HG02885 (cell line): Measurements from ENCODE around the gene AHNAK2.
"Not testable (repeated sequence)": the region's sequence is repeated elsewhere in the genome, so short reads cannot be mapped to it uniquely, and the experiment has no call there.

ENCODE experiments used
- ATAC-seq: cut with Tn5 transposase; IDR thresholded peaks from one replicate; pipeline ENCODE4 v1.9.1; 2021; ENCODE audit warnings: mild to moderate bottlenecking; ENCODE audit not compliant: unreplicated experiment, poor library complexity

The AHNAK2 gene

GRCh38 chr14:104908303-104908702, 69.9 kb downstream of the AHNAK2 start:
- no peak for ATAC-seq

- not testable (repeated sequence) for ATAC-seq
Observed at GRCh38 chr14:104905579-104905933, 72.6 kb downstream of the AHNAK2 start.

- ATAC-seq: not testable (repeated sequence)
Observed at GRCh38 chr14:104904650-104905578, 73.3 kb downstream of the AHNAK2 start.

GRCh38 chr14:104903990-104904389, 74.2 kb downstream of the AHNAK2 start:
- no peak for ATAC-seq

- no peak for ATAC-seq
Observed at GRCh38 chr14:104900639-104901512, 77.3 kb downstream of the AHNAK2 start.

- ATAC-seq: no peak
Observed at GRCh38 chr14:104899781-104900180, 78.4 kb downstream of the AHNAK2 start.

- ATAC-seq: no peak
Observed at GRCh38 chr14:104898870-104899510, 79.2 kb downstream of the AHNAK2 start.

- no peak for ATAC-seq
Observed at GRCh38 chr14:104898195-104898558, 80.0 kb downstream of the AHNAK2 start.

DNA sequence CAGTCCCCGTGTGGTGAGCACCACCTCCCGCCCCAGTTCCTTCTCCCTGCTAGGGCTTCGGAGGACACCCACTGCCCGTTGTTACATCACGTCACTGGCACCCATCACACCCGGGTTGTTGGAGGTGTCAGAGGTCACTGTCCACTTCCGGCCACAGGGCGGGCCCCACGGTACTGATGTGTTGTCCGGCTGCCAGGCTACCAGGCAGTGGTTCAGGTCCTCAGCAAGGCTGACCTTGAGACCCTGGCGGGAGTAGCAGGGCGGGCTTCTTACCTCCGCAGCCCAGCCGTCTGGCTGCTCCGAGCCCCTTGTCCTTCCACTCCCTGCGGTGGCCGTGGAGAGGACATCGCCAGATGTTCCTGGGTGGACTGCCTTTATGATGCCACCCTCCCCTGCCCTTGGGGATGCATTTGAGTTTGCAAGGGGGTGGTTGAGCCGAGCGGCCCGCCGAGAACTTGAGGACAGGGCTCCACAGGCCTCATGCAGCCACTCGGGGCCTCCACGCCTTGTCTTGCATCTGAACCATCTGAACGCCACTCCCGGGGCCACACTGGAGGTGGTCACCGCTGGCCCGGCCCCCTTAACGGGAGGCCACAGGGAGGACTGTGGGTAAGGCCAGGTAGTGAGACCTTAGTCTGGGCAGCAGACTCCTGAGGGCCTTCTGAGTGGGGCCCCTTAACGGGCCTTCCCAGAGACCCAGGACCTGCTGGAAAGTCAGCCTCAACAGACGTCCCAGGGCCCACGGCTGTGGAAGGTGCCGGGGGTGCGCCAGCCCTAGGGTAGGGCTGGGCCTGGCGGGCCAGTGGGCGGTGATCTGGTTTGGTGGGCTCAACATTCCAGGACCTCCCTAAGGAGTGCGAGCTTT, 80.6 kb downstream of the AHNAK2 start:
- no peak for ATAC-seq

DNA sequence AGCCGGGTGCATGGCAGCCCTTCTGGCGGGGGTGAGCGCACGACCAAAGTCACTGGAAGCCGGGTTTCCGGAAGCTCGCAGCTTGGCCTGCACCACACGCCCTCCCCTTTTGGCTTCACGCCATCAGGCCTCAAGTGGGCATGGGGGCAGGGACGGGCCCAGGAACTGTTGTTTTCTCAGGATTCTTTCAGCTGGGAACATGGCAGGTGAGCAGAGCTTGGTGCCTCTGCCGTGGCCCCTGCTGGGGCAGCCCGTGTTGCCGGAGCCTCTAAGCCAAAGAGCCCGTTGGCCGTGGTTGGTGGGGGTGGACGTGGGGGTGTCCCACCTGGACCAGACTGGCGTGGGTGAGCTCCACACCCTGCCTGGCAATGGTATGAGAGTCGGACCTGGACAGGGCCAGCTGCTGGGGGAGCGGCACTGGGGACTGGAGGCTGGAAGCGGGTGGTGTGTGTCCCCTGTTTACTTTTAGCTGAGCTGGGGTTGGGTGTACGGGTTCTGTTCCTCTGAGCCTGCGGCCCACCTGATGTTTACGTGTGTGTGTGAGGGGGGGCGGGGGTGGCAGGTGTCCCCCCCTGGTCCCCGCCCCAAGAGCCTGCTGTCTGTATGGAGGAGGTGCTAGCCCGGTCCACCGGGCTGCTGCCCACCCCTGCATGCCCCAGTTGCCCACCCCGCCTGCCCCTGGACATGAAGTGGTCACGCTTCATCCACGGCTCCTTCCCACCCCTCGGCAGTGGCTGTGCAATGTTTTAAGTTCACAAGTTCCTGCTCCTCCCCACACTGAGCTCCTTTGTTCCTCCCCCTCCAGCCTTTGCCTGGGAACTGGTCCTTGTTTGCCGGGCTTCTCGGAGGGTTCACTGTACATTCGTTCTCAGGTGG, 82.2 kb downstream of the AHNAK2 start:
- no peak for ATAC-seq

- ATAC-seq: no peak
Observed at GRCh38 chr14:104895207-104895785, 82.9 kb downstream of the AHNAK2 start.

- ATAC-seq: no peak
Observed at GRCh38 chr14:104894331-104895206, 83.6 kb downstream of the AHNAK2 start.

GRCh38 chr14:104893435-104894207, 84.6 kb downstream of the AHNAK2 start:
- no peak for ATAC-seq

DNA sequence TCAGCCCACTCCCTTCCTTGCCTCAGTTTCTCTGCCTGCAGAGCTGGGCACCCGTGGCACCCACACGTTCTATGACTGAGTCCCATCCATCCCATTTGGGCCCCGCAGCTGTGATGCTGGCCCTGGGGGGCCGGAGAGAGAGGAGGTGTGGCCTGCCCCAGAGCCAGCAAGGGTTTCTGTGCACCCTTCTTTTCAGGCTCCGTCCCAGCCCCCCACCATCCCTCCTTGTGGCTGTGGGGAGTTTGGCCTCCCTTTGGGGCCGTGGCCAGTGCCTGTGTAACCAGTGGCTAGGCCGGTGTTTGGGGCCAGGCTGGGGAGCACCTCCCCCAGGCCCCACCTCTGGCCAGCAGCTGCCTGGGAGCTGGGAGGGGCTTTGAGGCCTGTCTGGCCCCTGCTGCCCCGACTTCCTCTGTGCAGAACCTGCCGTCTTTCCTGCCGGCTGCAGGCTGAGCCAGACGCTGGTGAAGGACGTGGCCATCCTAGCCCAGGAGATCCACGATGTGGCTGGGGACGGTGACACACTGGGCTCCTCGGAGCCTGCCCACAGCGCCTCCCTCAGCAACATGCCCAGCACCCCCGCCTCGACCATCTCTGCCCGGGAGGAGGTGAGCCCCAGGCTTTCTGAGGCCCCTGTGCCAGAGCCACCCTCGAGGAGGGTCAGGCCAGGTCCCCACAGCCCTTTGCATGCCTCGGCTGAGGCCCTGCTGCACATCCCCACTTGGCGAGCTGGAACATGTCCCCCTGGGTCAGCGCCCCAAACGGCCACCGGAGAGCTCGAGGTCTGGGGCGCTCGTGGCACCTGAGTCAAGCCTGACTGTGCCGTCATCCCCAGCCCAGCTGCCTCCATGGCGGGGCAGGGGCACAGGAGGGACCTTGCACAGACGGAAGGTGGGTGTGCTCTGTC, 85.4 kb downstream of the AHNAK2 start:
- no peak for ATAC-seq

DNA sequence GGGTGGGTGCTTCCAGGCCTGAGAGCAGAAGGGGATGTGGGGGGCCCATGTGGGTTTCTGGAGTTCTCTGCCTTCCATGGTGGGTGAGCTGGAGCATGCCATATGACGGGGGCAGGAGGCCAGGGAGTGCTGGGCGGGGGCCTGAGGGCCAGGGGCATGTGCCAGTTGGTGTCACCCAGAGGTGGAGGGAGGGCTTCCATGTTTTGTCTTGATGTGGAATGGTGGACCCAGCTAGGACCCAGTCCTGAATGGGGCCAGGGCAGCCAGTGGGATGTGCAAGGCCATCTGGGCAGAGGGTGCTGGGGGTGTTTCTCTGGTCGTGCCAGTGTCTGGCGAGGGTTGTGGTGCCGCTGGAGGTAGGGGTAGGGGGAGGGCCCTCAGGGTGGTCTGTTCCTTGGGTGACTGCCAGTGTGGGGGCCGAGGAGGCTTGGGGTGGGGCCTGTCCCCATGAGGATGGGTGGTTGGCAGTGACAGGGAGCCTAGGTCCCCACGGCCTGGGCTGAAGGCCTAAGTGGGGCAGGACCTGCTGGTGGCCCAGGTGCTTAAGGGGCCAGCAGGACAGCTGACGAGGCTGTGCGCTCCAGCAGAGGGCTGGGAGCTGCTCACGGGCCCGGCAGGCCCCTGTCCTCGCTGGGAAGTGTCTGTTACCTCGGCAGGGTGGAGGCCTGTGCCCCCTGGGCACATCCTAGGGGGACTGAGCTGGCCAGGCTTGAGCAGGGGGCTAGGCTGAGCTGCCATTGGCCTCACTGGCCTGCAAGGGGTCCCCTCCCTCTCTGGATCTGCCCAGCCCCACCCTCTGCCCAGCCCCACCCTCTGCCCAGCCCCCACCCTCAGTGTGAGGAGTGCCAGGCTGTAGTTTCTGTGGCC, 86.3 kb downstream of the AHNAK2 start:
- no peak for ATAC-seq
